ENCODE results near the gene RASSF1. TPM values are rescaled to one million over a fixed set of nuclear protein-coding genes. Genes with fewer than 3 reads are reported as not detected.

The RASSF1 gene
- total RNA-seq, 2 experiments from 2014 or later: 33.0 to 36.0 TPM

DNA sequence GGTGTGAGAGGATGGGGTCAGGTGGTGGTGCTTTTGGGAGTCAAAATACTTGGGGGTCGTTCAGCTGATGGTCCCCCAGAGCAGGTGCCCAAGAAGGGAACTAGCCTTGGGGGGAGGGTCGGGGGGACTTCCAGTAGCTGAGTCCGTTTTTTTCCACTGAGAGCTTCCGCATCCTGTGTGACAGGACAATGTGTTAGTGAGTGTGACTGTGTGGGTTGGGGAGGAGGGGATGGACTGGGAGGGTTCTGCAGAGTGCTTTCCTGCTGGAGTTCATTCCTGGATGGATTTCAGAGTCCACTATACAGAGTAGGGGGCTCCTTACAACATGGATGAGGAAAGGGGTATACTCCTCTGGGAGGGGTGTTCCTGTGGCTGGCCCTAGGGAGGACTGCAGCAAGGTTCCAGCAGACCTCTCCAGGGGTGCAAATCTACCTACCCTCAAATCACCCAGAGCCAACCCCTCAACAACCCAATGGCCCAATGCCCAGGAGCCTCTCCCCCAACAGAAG, 17.5 kb downstream of the RASSF1 start:
- POLR2A ChIA-PET: interaction anchor here (1.2 kb wide), 1 partner anchor 27 kb away, joined by 3 read pairs; the partner anchor contains the start of gene NPRL2
- Histone ChIP-seq H4K20me1 (ENCODE audit: insufficient read depth, low read length) (no peaks in the 10 kb centered on the region), H3K4me2 (ENCODE audit: low read length) (no peak overlapping the region), H3K9me2 (ENCODE audit: insufficient read depth, low read length) (no peaks in the 10 kb centered on the region), H3K4me1 (ENCODE audit: insufficient read depth, low read length, poor library complexity, severe bottlenecking) (peaks cover 34% of the 10 kb centered on the region), H3K4me3 (ENCODE audit: low read depth, low read length, poor library complexity, severe bottlenecking) (no peak overlapping the region), H3K9me3 (ENCODE audit: low read length) (no peaks in the 10 kb centered on the region), H3K79me2 (ENCODE audit: insufficient read depth, low read depth, low read length) (peaks cover 12% of the 10 kb centered on the region; the same call in 1 of the 2 replicates), H3K27ac (ENCODE audit: low read depth, low read length, poor library complexity, severe bottlenecking) (no peak overlapping the region), H2AFZ (ENCODE audit: low read length) (no peak overlapping the region), H3K36me3 (ENCODE audit: insufficient read depth, low read length) (peaks cover 24% of the 10 kb centered on the region; the same call in 1 of the 2 replicates)
- TF ChIP-seq, protein P1, sequence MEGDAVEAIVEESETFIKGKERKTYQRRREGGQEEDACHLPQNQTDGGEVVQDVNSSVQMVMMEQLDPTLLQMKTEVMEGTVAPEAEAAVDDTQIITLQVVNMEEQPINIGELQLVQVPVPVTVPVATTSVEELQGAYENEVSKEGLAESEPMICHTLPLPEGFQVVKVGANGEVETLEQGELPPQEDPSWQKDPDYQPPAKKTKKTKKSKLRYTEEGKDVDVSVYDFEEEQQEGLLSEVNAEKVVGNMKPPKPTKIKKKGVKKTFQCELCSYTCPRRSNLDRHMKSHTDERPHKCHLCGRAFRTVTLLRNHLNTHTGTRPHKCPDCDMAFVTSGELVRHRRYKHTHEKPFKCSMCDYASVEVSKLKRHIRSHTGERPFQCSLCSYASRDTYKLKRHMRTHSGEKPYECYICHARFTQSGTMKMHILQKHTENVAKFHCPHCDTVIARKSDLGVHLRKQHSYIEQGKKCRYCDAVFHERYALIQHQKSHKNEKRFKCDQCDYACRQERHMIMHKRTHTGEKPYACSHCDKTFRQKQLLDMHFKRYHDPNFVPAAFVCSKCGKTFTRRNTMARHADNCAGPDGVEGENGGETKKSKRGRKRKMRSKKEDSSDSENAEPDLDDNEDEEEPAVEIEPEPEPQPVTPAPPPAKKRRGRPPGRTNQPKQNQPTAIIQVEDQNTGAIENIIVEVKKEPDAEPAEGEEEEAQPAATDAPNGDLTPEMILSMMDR (conservative IDR thresholded peaks at IDR 0.05; ENCODE audit: low read length): no peak
- TF ChIP-seq EZH2phosphoT487 (IDR thresholded peaks at IDR 0.05; ENCODE audit: borderline replicate concordance, low read depth, low read length): no peak
- no TSS peak for BruUV-seq (replicated peaks)
- intact Hi-C loops (cut with micrococcal nuclease; ENCODE audit: unreplicated experiment): loop anchor here (5.0 kb wide), 1 partner anchor 96 kb away; no protein-coding TSS in a partner anchor
- CTCF ChIA-PET (ENCODE audit: unreplicated experiment): interaction anchor here (1.9 kb wide), 1 partner anchor 31 kb away, joined by 5 read pairs; the partner anchor contains the start of gene IFRD2
- no peak for DNase-seq (ENCODE audit: low spot score)

DNA sequence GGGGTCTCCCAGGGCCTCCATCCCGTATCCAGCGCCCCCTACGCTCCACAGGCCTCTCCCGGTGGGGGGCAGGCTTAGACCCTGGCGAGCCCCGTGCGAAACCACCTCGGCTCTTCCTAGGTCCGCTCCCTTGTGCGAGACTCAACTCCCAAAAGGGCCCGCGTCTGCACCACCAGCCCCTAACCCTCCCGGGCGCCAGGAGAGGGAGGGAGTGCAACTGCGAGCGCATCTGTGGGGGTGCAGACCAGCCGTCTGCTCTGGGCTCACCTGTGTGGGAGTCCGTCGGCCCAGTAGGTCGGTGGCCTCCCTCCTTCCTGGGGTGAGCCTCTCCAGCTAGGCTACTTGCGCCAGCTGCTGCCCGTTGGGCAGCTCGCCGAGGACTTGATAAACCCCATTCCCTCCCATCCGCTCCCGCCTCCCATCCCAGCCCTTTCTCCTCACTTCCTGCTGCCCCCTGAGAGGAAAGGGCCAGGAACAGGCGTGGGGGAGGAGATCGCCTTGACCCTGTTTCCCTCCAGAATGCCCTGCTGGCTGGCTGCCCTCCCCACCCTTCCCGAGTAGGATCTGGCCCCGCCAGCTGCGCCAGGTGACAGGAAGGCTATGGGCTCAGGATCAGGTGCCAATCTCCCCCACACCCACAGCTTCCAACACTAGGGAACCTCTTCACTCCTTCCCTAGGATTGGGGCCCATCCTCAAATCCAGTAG, 18.1 kb downstream of the RASSF1 start, which contains the start of gene HYAL2:
Gene HYAL2, minus strand, starts transcription at position 360 of the 706 bp plus-strand sequence. CDS start 2,256 bp downstream, outside the sequence.
- intact Hi-C loops (cut with micrococcal nuclease; ENCODE audit: unreplicated experiment): loop anchor here (5.0 kb wide), 1 partner anchor 95 kb away; no protein-coding TSS in a partner anchor
- H3K4me3 ChIP-seq (ENCODE audit: low read depth, low read length, poor library complexity, severe bottlenecking): peak within 1 kb of the TSS; percentile 72
- peak within 1 kb of the TSS; percentile 59; the same call in 1 of the 2 replicates for H2AFZ ChIP-seq (ENCODE audit: low read length)
- H4K20me1 ChIP-seq (ENCODE audit: insufficient read depth, low read length): no peaks in the 10 kb centered on the region
- ChIA-PET CTCF (ENCODE audit: unreplicated experiment) (interaction anchor here (1.9 kb wide), 1 partner anchor 30 kb away, joined by 5 read pairs; the partner anchor contains the start of gene IFRD2), POLR2A (no interaction called here)
- no peaks in the 10 kb centered on the region for H3K9me2 ChIP-seq (ENCODE audit: insufficient read depth, low read length)
- no TSS peak for BruUV-seq (replicated peaks)
- peaks cover 24% of the 10 kb centered on the region; the same call in 1 of the 2 replicates for H3K36me3 ChIP-seq (ENCODE audit: insufficient read depth, low read length)
- H3K79me2 ChIP-seq (ENCODE audit: insufficient read depth, low read depth, low read length): peaks cover 9% of the 10 kb centered on the region; the same call in 1 of the 2 replicates
- DNase-seq (ENCODE audit: low spot score): no peak
- H3K27ac ChIP-seq (ENCODE audit: low read depth, low read length, poor library complexity, severe bottlenecking): peak within 1 kb of the TSS; percentile 51
- H3K9me3 ChIP-seq (ENCODE audit: low read length): no peaks in the 10 kb centered on the region
- TF ChIP-seq, protein P1 (conservative IDR thresholded peaks at IDR 0.05; ENCODE audit: low read length): no peak
- TF ChIP-seq EZH2phosphoT487 (IDR thresholded peaks at IDR 0.05; ENCODE audit: borderline replicate concordance, low read depth, low read length): no peak
- H3K4me2 ChIP-seq (ENCODE audit: low read length): peak within 1 kb of the TSS; percentile 73
- H3K4me1 ChIP-seq (ENCODE audit: insufficient read depth, low read length, poor library complexity, severe bottlenecking): peaks cover 41% of the 10 kb centered on the region
